HEK293T (cell line): ENCODE results near the gene KRTAP4-16.

Source experiments
- BHLHE40 ChIP-seq: fragments of 450-650 bp; IDR thresholded peaks from 2 replicates; pipeline ENCODE4 v1.6.1; 2016; ENCODE audit warnings: mild to moderate bottlenecking, moderate library complexity, borderline replicate concordance
- CTBP1 ChIP-seq: fragments of 450-650 bp; IDR thresholded peaks from 2 replicates; pipeline ENCODE4 v1.6.1; 2016; ENCODE audit warnings: borderline replicate concordance
- FOXA1 ChIP-seq: fragments of 450-650 bp; IDR thresholded peaks from 2 replicates; pipeline ENCODE4 v1.6.1; 2016; ENCODE audit warnings: mild to moderate bottlenecking
- FOXK2 ChIP-seq: fragments of 450-650 bp; IDR thresholded peaks from 2 replicates; pipeline ENCODE4 v1.6.1; 2016; ENCODE audit warnings: mild to moderate bottlenecking
- FOXM1 ChIP-seq: fragments of 450-650 bp; IDR thresholded peaks from 2 replicates; pipeline ENCODE4 v1.6.1; 2017; ENCODE audit warnings: mild to moderate bottlenecking, borderline replicate concordance
- HDGF ChIP-seq: fragments of 450-650 bp; IDR thresholded peaks from 2 replicates; pipeline ENCODE4 v1.6.1; 2017; ENCODE audit warnings: antibody characterized with exemption, borderline replicate concordance
- LEF1 ChIP-seq: fragments of 450-650 bp; IDR thresholded peaks from 2 replicates; pipeline ENCODE4 v1.6.1; 2017; ENCODE audit warnings: mild to moderate bottlenecking, borderline replicate concordance
- NFRKB ChIP-seq: fragments of 450-650 bp; IDR thresholded peaks from 2 replicates; pipeline ENCODE4 v1.6.1; 2016; ENCODE audit warnings: mild to moderate bottlenecking, moderate library complexity
- SP1 ChIP-seq: fragments of 450-650 bp; IDR thresholded peaks from 2 replicates; pipeline ENCODE4 v1.6.1; 2017
- SUZ12 ChIP-seq: fragments of 450-650 bp; IDR thresholded peaks from 2 replicates; pipeline ENCODE4 v1.6.1; 2016; ENCODE audit warnings: mild to moderate bottlenecking
- TARDBP ChIP-seq: fragments of 450-650 bp; IDR thresholded peaks from 2 replicates; pipeline ENCODE4 v1.6.1; 2016
- TF ChIP-seq, protein P1 (sequence below): fragments of 450-650 bp; IDR thresholded peaks from 2 replicates; pipeline ENCODE4 v1.6.1; 2016

DNA sequence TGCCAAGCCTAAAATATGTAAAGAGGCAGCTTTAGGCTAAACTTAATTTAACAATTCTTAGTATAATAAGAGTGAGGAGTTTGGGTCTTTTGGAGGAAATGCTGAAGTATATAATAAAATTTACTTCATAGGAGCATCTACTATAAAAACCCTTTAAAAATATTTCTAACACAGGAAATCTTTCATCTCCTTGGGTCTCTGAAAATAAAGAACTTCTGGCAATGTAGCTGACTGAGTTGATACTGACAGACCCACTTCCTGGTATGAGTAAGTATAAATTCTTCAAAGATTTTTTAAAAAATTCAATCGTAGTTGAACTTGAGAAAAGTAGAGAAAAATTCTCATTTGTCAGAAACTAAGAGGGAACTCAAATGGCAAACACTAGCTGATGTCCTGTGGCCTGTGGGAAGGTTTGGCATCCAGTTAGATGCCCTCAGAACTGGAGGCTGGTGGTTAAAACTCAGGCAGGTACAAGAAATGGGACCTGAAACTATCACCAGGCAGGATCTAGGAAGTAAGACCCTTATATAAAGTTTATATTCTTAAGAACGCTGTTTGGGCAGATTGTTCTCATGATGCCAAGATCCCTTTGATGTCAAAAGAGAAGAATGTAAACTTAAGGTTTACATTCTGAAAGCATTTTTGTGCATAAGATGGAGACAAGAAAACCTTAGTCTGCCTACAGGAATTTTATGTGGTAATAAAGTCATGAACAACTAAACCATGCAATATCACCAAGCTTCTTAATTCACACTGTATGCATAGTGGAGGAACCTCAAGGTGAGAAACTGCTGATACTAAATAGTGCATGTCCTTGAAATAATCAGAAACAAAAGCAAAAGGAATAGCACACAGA lies 32.1 kb upstream of the KRTAP4-16 start:
- TF ChIP-seq CTBP1 (no peak), FOXK2 (no peak), FOXM1 (no peak), BHLHE40 (no peak), NFRKB (no peak), HDGF (no peak), TARDBP (no peak), SP1 (no peak), LEF1 (no peak), FOXA1 (no peak), SUZ12 (no peak)
- TF ChIP-seq, protein P1, sequence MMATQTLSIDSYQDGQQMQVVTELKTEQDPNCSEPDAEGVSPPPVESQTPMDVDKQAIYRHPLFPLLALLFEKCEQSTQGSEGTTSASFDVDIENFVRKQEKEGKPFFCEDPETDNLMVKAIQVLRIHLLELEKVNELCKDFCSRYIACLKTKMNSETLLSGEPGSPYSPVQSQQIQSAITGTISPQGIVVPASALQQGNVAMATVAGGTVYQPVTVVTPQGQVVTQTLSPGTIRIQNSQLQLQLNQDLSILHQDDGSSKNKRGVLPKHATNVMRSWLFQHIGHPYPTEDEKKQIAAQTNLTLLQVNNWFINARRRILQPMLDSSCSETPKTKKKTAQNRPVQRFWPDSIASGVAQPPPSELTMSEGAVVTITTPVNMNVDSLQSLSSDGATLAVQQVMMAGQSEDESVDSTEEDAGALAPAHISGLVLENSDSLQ: no peak
